Measurements from ENCODE around the gene ZNF668. TPM values are rescaled to one million over a fixed set of nuclear protein-coding genes. Genes with fewer than 3 reads are reported as not detected.

ZNF668 gene
- total and polyA plus RNA-seq, 4 experiments from 2014 or later, result 3.0 to 13.6 (median 9.2) TPM

GRCh38 chr16:31077024-31077423 lies 3.0 kb upstream of the ZNF668 start:
- Mint-ChIP-seq H3K27ac (no peak overlapping the region), H3K4me1 (peaks cover 13 to 63% (median 26%) of the 10 kb centered on the region in 4 donors)
- intact Hi-C loops (cut with micrococcal nuclease), result no loop called here

GRCh38 chr16:31076319-31076718 lies 2.3 kb upstream of the ZNF668 start:
- Mint-ChIP-seq H3K4me3 (peak overlapping the region in 1 of 8 donors; percentile 99), H3K27ac (peak overlapping the region in 5 of 7 donors; percentile 30 to 99 (median 93)), H3K4me1 (peaks cover 17 to 67% (median 31%) of the 10 kb centered on the region in 4 donors), H3K36me3 (peaks cover 6 to 64% of the 10 kb centered on the region in 2 donors), H3K27me3 (peaks cover 0 to 2% of the 10 kb centered on the region in 2 donors), H3K9me3 (peaks cover 0 to 2% (median 0%) of the 10 kb centered on the region in 8 donors)
- Histone ChIP-seq H3K9me3 (ENCODE audit: control insufficient read depth in 1 of 2, low read length in 2 of 2) (no peaks in the 10 kb centered on the region), H3K36me3 (ENCODE audit: insufficient read depth, low read length) (peaks cover 48% of the 10 kb centered on the region), H3K4me3 (ENCODE audit: low read length in 2 of 2) (no peak overlapping the region), H3K27me3 (ENCODE audit: insufficient read depth, low read length) (no peaks in the 10 kb centered on the region), H3K4me1 (ENCODE audit: insufficient read depth, low read length) (peaks cover 27% of the 10 kb centered on the region), H3K27ac (ENCODE audit: low read depth, low read length) (no peak overlapping the region)
- no peak for DNase-seq
- intact Hi-C loops (cut with micrococcal nuclease), result no loop called here
- POLR2A ChIA-PET (ENCODE audit: partially characterized antibody), result interaction anchor here (0.9 to 4.2 kb wide), 3 partner anchors 17 to 41 kb away, joined by 3 to 61 read pairs (median 4); partner anchors contain the start of genes KAT8 and VKORC1
- CTCF ChIA-PET (ENCODE audit: partially characterized antibody), result interaction anchor here (1.0 kb wide), 1 partner anchor 66 kb away, joined by 4 read pairs; no protein-coding TSS in a partner anchor

More at GRCh38 chr16:31077024-31077423, 3.0 kb upstream of the ZNF668 start:
- H3K36me3 Mint-ChIP-seq, result peaks cover 6 to 64% of the 10 kb centered on the region in 2 donors
- Histone ChIP-seq H3K36me3 (ENCODE audit: insufficient read depth, low read length) (peaks cover 48% of the 10 kb centered on the region), H3K27ac (ENCODE audit: low read depth, low read length) (no peak overlapping the region), H3K27me3 (ENCODE audit: insufficient read depth, low read length) (no peaks in the 10 kb centered on the region), H3K4me3 (ENCODE audit: low read length in 2 of 2) (no peak overlapping the region), H3K4me1 (ENCODE audit: insufficient read depth, low read length) (peaks cover 29% of the 10 kb centered on the region), H3K9me3 (ENCODE audit: control insufficient read depth in 1 of 2, low read length in 2 of 2) (no peaks in the 10 kb centered on the region)
- no peak for DNase-seq
- H3K27me3 Mint-ChIP-seq, result peaks cover 0 to 2% of the 10 kb centered on the region in 2 donors
- ChIA-PET POLR2A (ENCODE audit: partially characterized antibody) (no interaction called here), CTCF (ENCODE audit: partially characterized antibody) (no interaction called here)
- H3K4me3 Mint-ChIP-seq, result no peak overlapping the region
- peaks cover 0 to 2% (median 0%) of the 10 kb centered on the region in 8 donors for H3K9me3 Mint-ChIP-seq

DNA sequence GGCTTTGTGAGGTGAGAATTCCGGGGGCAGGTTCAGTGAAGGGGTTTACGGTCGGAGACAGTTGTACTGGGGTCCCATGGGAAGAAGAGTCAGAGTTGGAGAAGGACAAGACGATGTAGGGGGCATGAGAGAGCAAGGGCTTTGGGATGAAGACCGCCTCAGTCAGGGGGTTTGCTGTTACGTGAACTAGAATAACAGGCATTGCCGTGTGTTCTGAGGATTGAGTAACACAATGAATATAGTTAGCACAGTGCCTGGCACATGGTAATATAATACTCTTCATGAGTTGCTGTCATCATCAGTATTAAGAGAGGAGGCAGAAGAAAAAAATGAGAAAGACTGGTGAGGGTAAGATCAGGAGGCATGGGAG lies 759 bp upstream of the ZNF668 start:
- H3K4me1 ChIP-seq (ENCODE audit: insufficient read depth, low read length), result peaks cover 27% of the 10 kb centered on the region
- peaks cover 17 to 62% (median 28%) of the 10 kb centered on the region in 4 donors for H3K4me1 Mint-ChIP-seq
- peaks cover 0 to 2% of the 10 kb centered on the region in 2 donors for H3K27me3 Mint-ChIP-seq
- peaks cover 6 to 56% of the 10 kb centered on the region in 2 donors for H3K36me3 Mint-ChIP-seq
- peak overlapping the region; percentile 93 to 99 (median 98) for H3K27ac Mint-ChIP-seq
- POLR2A ChIA-PET (ENCODE audit: partially characterized antibody), result interaction anchor here (1.2 to 4.2 kb wide), 22 partner anchors 11 to 434 kb away, joined by 3 to 74 read pairs (median 7); partner anchors contain the start of genes ARMC5, BCKDK, FUS and KAT8
- intact Hi-C loops (cut with micrococcal nuclease), result loop anchor here (1.0 kb wide), 10 partner anchors 20 to 795 kb away; partner anchors contain the start of genes ARMC5, CFAP119, FUS and KAT8
- peak overlapping the region; percentile 89 to 99 (median 94) for H3K4me3 Mint-ChIP-seq
- DNase-seq, result no peak
- H3K4me3 ChIP-seq (ENCODE audit: low read length in 2 of 2), result peak overlapping the region; percentile 57 to 86
- H3K27ac ChIP-seq (ENCODE audit: low read depth, low read length), result peak overlapping the region; percentile 87
- no peaks in the 10 kb centered on the region for H3K9me3 ChIP-seq (ENCODE audit: control insufficient read depth in 1 of 2, low read length in 2 of 2)
- peaks cover 0 to 2% (median 0%) of the 10 kb centered on the region in 8 donors for H3K9me3 Mint-ChIP-seq
- CTCF ChIA-PET (ENCODE audit: partially characterized antibody), result interaction anchor here (1.0 to 1.2 kb wide), 2 partner anchors 89 to 90 kb away, joined by 3 read pairs; partner anchors contain the start of gene HSD3B7
- H3K36me3 ChIP-seq (ENCODE audit: insufficient read depth, low read length), result peaks cover 38% of the 10 kb centered on the region
- H3K27me3 ChIP-seq (ENCODE audit: insufficient read depth, low read length), result no peaks in the 10 kb centered on the region

DNA sequence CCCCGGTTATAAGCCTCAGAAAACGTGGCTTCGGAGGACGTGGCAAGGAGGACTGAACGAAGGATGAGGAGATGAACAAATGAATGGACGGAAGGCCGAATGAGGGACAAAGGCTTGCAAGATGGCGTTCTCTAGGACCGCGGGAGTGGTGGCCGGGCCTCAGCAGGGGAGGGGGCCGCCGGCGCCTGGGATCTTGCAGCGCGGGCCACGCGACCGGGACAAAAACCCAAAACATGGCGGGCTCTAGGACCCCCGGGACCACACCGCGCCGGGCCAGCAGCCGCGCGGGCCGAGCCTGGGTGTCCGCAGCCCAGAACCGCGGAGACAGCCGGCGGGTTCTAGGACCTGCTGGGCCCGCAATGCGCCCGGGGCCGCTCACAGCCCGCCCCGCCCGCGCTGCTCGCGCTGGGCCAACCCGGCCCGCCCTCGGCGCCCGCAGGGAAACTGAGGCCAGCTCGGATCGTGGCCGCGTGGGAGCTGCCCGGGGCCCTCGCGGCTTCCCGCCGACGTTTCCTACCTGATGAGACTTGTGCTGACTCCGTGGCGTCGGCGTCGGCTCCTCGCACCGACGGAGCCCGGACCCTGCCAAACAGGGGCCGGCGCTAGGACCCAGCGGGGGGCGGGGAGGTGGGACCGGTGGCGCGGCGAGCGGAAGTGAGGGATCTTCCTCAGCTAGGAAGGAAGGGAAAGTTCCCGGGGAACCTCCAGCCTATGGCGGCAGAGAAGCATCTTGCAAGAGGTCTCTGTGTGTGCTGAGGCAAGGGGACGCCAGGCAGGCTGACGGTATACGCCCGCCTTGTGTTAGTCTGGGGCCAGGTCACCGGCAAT lies 684 bp downstream of the ZNF668 start:
- Mint-ChIP-seq H3K4me3 (peak overlapping the region; percentile 92 to 99 (median 97)), H3K4me1 (peaks cover 24 to 58% (median 35%) of the 10 kb centered on the region in 4 donors), H3K9me3 (peaks cover 0 to 2% (median 0%) of the 10 kb centered on the region in 8 donors), H3K27ac (peak overlapping the region; percentile 93 to 99 (median 98)), H3K27me3 (peaks cover 0 to 2% of the 10 kb centered on the region in 2 donors), H3K36me3 (peaks cover 6 to 45% of the 10 kb centered on the region in 2 donors)
- POLR2A ChIA-PET (ENCODE audit: partially characterized antibody), result interaction anchor here (0.8 to 4.2 kb wide), 37 partner anchors 9 to 800 kb away, joined by 3 to 74 read pairs (median 5); partner anchors contain the start of genes ARMC5, BCKDK, FBRS and FUS
- Histone ChIP-seq H3K9me3 (ENCODE audit: control insufficient read depth in 1 of 2, low read length in 2 of 2) (no peaks in the 10 kb centered on the region), H3K4me1 (ENCODE audit: insufficient read depth, low read length) (peaks cover 27% of the 10 kb centered on the region), H3K27ac (ENCODE audit: low read depth, low read length) (peak overlapping the region; percentile 87), H3K36me3 (ENCODE audit: insufficient read depth, low read length) (peaks cover 24% of the 10 kb centered on the region), H3K4me3 (ENCODE audit: low read length in 2 of 2) (peak overlapping the region; percentile 81 to 86), H3K27me3 (ENCODE audit: insufficient read depth, low read length) (no peaks in the 10 kb centered on the region)
- CTCF ChIA-PET (ENCODE audit: partially characterized antibody), result interaction anchor here (0.9 to 1.9 kb wide), 6 partner anchors 44 to 124 kb away, joined by 3 to 10 read pairs (median 4); partner anchors contain the start of genes HSD3B7 and KAT8
- DNase-seq, result peak; percentile 84 to 91 (median 84)
- intact Hi-C loops (cut with micrococcal nuclease), result no loop called here

DNA sequence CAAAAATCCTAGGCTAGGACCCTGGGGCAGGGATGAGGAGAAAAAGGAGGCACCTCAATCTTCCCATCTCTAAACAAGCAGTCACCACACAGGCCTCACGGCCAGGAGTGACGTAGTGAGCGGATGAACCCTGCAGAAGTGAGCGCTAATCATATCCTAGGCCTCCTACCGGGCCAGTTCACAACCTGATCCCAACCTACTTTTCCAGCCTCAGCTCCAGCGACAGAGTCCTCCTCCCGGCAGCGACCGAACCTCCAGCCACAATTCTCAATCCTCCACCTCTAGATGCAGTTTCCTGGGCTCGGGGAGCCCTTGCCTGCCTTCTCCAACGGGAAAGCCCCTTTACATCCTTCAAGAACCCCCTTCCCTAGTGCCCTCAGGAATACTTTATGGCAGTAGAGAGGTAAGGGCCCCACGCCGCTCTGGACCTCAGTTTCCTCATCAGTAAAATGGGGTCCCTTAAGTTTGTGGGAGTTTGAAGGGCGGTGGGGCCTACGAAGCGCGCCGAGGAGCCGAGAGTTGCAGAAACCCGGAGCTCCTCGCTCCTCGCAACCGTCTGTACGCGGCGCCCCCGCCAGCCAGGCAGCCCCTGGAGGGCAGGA lies 1.4 kb downstream of the ZNF668 start:
- Histone ChIP-seq H3K4me1 (ENCODE audit: insufficient read depth, low read length) (peaks cover 27% of the 10 kb centered on the region), H3K4me3 (ENCODE audit: low read length in 2 of 2) (peak overlapping the region; percentile 81 to 86), H3K9me3 (ENCODE audit: control insufficient read depth in 1 of 2, low read length in 2 of 2) (no peaks in the 10 kb centered on the region), H3K27ac (ENCODE audit: low read depth, low read length) (peak overlapping the region; percentile 87), H3K36me3 (ENCODE audit: insufficient read depth, low read length) (peaks cover 17% of the 10 kb centered on the region), H3K27me3 (ENCODE audit: insufficient read depth, low read length) (no peaks in the 10 kb centered on the region)
- H3K27me3 Mint-ChIP-seq, result peaks cover 0 to 2% of the 10 kb centered on the region in 2 donors
- H3K27ac Mint-ChIP-seq, result peak overlapping the region; percentile 93 to 98 (median 95)
- peaks cover 24 to 54% (median 37%) of the 10 kb centered on the region in 4 donors for H3K4me1 Mint-ChIP-seq
- ChIA-PET CTCF (ENCODE audit: partially characterized antibody) (interaction anchor here (0.9 to 1.9 kb wide), 2 partner anchors 70 to 137 kb away, joined by 3 to 10 read pairs; no protein-coding TSS in a partner anchor), POLR2A (ENCODE audit: partially characterized antibody) (interaction anchor here (1.0 to 4.2 kb wide), 18 partner anchors 8 to 796 kb away, joined by 3 to 74 read pairs (median 10); partner anchors contain the start of genes ARMC5, FUS, HSD3B7 and KAT8)
- H3K36me3 Mint-ChIP-seq, result peaks cover under 1 to 38% of the 10 kb centered on the region in 2 donors
- intact Hi-C loops (cut with micrococcal nuclease), result no loop called here
- peaks cover 0 to 2% (median 0%) of the 10 kb centered on the region in 8 donors for H3K9me3 Mint-ChIP-seq
- H3K4me3 Mint-ChIP-seq, result peak overlapping the region; percentile 92 to 99 (median 97)
- peak in 3 of 5 donors; percentile 22 to 47 (median 22) for DNase-seq

- peaks cover 10% of the 10 kb centered on the region for H3K36me3 ChIP-seq (ENCODE audit: insufficient read depth, low read length)
- peak overlapping the region in 1 of 2 donors; percentile 81 for H3K4me3 ChIP-seq (ENCODE audit: low read length in 2 of 2)
- Mint-ChIP-seq H3K36me3 (peaks cover 0 to 33% of the 10 kb centered on the region in 2 donors), H3K9me3 (peaks cover 0 to 2% (median 0%) of the 10 kb centered on the region in 8 donors), H3K27ac (peak overlapping the region; percentile 93 to 98 (median 95)), H3K4me3 (peak overlapping the region; percentile 92 to 99 (median 97)), H3K4me1 (peaks cover 27 to 60% (median 39%) of the 10 kb centered on the region in 4 donors), H3K27me3 (peaks cover 0 to 2% of the 10 kb centered on the region in 2 donors)
- H3K27ac ChIP-seq (ENCODE audit: low read depth, low read length), result peak overlapping the region; percentile 87
- H3K27me3 ChIP-seq (ENCODE audit: insufficient read depth, low read length), result no peaks in the 10 kb centered on the region
- no peaks in the 10 kb centered on the region for H3K9me3 ChIP-seq (ENCODE audit: control insufficient read depth in 1 of 2, low read length in 2 of 2)
- peaks cover 27% of the 10 kb centered on the region for H3K4me1 ChIP-seq (ENCODE audit: insufficient read depth, low read length)
- ChIA-PET CTCF (ENCODE audit: partially characterized antibody) (interaction anchor here (0.9 to 1.5 kb wide), 2 partner anchors 45 to 136 kb away, joined by 3 to 4 read pairs; partner anchors contain the start of gene KAT8), POLR2A (ENCODE audit: partially characterized antibody) (interaction anchor here (3.0 to 3.9 kb wide), 2 partner anchors 37 to 70 kb away, joined by 67 to 74 read pairs; partner anchors contain the start of gene STX4)
- DNase-seq, result no peak
- intact Hi-C loops (cut with micrococcal nuclease), result no loop called here
These were observed 2.2 kb downstream of the ZNF668 start for GRCh38 chr16:31071861-31072260.
